MG63 (cell line): Measurements from ENCODE around the gene ZCCHC3. TPM values are rescaled to one million over a fixed set of nuclear protein-coding genes. Genes with fewer than 3 reads are reported as not detected.

Experiments used
- DNase-seq: peaks from one replicate; pipeline ENCODE4 v3.0.0-alpha.2; 2020
- H3K27me3 ChIP-seq: fragments of 250-450 bp; sonication (Bioruptor Pico); 2 replicates; pipeline ENCODE4 v1.5.1; 2020; ENCODE audit warnings: mild to moderate bottlenecking, moderate library complexity
- H3K36me3 ChIP-seq: fragments of 250-450 bp; sonication (Bioruptor Pico); 2 replicates; pipeline ENCODE4 v1.5.1; 2020; ENCODE audit warnings: mild to moderate bottlenecking, moderate library complexity
- H3K4me3 ChIP-seq: fragments of 250-450 bp; sonication (Bioruptor Pico); 2 replicates; pipeline ENCODE4 v1.5.1; 2020; ENCODE audit warnings: mild to moderate bottlenecking, moderate library complexity
- H3K9me3 ChIP-seq: fragments of 250-450 bp; sonication (Bioruptor Pico); 2 replicates; pipeline ENCODE4 v1.5.1; 2020; ENCODE audit warnings: mild to moderate bottlenecking, moderate library complexity
- total RNA-seq: library from RNA; depleted of rRNA; stranded (reverse); fragments of >200 nt; shearing (Covaris generic); gene quantifications from 2 replicates; pipeline ENCODE4 v1.2.3, GENCODE V29; 2014; ENCODE audit warnings: low replicate concordance; rRNA removed

The ZCCHC3 gene
- total RNA-seq, 1 experiment from 2014 or later, result 13.5 TPM

DNA sequence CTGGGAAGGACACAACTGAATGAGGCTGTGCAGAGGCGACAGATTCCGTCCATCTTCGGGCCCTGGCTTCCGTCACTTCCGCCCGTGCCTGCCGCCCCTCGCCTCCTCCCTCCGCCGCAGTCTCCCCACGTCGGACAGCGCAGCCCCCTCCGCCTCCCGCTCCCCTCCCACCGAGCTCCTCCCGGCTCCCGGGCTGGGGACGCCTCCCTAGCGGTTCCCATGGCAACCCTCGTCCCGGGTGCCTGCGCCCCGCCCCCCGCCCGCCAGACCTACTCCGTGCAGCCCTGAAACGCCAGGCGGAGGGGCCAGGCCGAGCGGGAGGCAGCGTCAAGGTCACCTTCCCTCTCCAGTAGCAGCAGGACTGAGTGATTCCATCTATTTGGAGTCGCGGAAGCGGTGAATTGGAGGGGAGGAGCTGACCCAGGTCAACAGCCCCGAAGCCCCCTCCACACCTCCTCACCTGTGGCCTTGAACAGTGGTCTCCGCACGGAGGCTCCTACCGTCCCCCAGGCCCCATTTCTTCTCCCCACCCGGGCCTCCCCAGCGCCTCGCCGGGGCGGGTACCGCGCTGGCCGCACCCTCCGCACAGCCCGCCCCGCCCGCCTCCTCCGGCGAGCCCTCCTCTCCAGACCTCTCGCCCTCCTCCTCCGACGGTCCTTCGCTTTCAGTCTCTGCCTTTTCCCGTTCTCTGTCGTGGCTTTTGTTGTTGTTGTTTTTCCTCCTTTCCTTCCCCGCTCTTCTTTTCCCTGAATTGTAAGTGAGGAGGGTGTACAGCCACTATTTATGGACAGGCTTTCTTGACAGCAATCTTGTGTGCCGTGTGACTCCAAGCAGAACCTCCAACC lies 50.5 kb downstream of the ZCCHC3 start:
- H3K27me3 ChIP-seq, result no peaks in the 10 kb centered on the region
- DNase-seq, result peak; percentile 93
- H3K4me3 ChIP-seq, result peak overlapping the region; percentile 63
- peaks cover 2% of the 10 kb centered on the region; the same call in 1 of the 2 replicates for H3K9me3 ChIP-seq
- no peaks in the 10 kb centered on the region; the same call in 1 of the 2 replicates for H3K36me3 ChIP-seq

- Histone ChIP-seq H3K9me3 (peaks cover 2% of the 10 kb centered on the region; the same call in 1 of the 2 replicates), H3K27me3 (no peaks in the 10 kb centered on the region), H3K4me3 (no peak overlapping the region), H3K36me3 (no peaks in the 10 kb centered on the region; the same call in 1 of the 2 replicates)
- no peak for DNase-seq
Observed at GRCh38 chr20:348972-349841, 51.8 kb downstream of the ZCCHC3 start.

Other genes with a start within 250 kb of the ZCCHC3 start
- not detected in 2 replicates for gene DEFB125, start 209.9 kb upstream of the ZCCHC3 start, total RNA-seq
- not detected in 2 replicates for gene DEFB126, start 155.0 kb upstream of the ZCCHC3 start, total RNA-seq
- gene DEFB127, start 140.1 kb upstream of the ZCCHC3 start, total RNA-seq, result not detected in 2 replicates
- not detected in 2 replicates for gene DEFB128, start 107.9 kb upstream of the ZCCHC3 start, total RNA-seq
- gene DEFB129, start 70.3 kb upstream of the ZCCHC3 start, total RNA-seq, result not detected in 2 replicates
- not detected in 2 replicates for gene DEFB132, start 39.8 kb upstream of the ZCCHC3 start, total RNA-seq
- gene C20orf96, start 6.8 kb upstream of the ZCCHC3 start, total RNA-seq, result 1.6 TPM in 1 of 2 replicates, not detected in the other
- gene SOX12, start 28.0 kb downstream of the ZCCHC3 start, total RNA-seq, result 2.1 and 3.1 TPM in 2 replicates
- 1.8 and 24.3 TPM in 2 replicates for gene NRSN2, start 49.5 kb downstream of the ZCCHC3 start, total RNA-seq
- gene TRIB3, start 83.2 kb downstream of the ZCCHC3 start, total RNA-seq, result 15.0 and 33.3 TPM in 2 replicates
- gene RBCK1, start 110.7 kb downstream of the ZCCHC3 start, total RNA-seq, result 35.7 and 68.7 TPM in 2 replicates
- 10.2 and 11.6 TPM in 2 replicates for gene TBC1D20, start 165.0 kb downstream of the ZCCHC3 start, total RNA-seq
- 110 and 119 TPM in 2 replicates for gene CSNK2A1, start 246.2 kb downstream of the ZCCHC3 start, total RNA-seq